AG09319 (cell line): Measurements from ENCODE around the gene LUC7L3.

Experiments used
- DNase-seq: peaks from one replicate; pipeline ENCODE4 v3.0.0-alpha.2; 2010; ENCODE audit warnings: low read depth; ENCODE audit errors: extremely low read depth
- CTCF ChIP-seq: IDR thresholded peaks from 2 replicates; pipeline ENCODE4 v1.5.1; 2011; ENCODE audit warnings: low read depth, mild to moderate bottlenecking, inconsistent platforms, low read length, moderate library complexity

The LUC7L3 gene

DNA sequence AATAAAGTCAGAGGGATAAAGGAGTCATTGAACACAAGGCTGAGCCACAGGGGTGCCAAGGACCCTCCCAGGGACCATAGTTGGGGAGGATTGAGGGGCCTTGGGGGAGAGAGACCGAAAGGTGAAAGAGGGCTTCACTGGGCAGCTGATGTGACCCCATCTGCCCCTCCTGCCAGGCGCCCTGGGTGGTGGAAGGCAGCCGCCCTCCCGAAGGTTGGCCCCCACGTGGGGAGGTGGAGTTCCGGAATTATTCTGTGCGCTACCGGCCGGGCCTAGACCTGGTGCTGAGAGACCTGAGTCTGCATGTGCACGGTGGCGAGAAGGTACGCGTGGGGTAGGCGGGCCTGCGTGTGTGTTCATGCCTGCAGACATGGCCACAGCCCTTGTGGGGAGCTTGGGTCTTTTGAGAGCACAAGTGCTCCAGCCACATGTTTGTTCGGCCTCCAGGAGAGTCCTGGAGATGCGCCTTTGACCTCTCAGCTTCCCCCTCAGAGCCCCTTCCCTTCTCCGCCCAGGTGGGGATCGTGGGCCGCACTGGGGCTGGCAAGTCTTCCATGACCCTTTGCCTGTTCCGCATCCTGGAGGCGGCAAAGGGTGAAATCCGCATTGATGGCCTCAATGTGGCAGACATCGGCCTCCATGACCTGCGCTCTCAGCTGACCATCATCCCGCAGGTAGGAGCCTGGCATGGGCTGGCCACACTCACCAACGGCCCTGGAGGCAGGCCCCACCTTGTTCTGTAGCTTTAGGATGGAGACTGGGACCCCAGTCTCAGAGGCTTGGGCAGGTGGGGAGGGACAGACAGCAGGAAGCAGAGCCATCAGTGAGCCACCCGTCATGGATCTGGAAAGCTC is 35.7 kb upstream of the LUC7L3 start:
- no peak for DNase-seq
- TF ChIP-seq CTCF = no peak

DNA sequence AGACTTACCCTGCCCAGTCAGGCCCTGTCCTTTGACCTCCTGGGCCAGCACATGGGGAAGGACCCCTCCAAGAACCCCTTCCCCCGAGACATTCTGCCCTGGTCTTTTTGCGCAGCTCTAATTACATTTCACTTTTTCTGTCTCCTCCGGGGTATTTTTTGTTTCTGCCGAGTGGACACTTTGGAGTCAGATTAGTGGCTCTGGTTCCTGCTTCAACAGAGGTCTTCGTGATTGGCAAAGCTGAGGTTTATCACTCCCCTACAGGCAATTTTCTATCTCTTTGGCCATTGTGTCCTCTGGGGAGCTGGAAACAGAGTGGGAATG is 35.2 kb upstream of the LUC7L3 start:
- DNase-seq = no peak
- TF ChIP-seq CTCF = no peak

- no peak for TF ChIP-seq CTCF
- no peak for DNase-seq
These were observed 34.6 kb upstream of the LUC7L3 start for GRCh38 chr17:50684612-50685333.

GRCh38 chr17:50685334-50685665 is 34.1 kb upstream of the LUC7L3 start:
- DNase-seq = no peak
- TF ChIP-seq CTCF = no peak

GRCh38 chr17:50685691-50686493 is 33.5 kb upstream of the LUC7L3 start:
- DNase-seq = no peak
- no peak for TF ChIP-seq CTCF

- peak; percentile 57 for DNase-seq
- no peak for TF ChIP-seq CTCF
These were observed 32.8 kb upstream of the LUC7L3 start for GRCh38 chr17:50686494-50687199.
